MCF 10A (cell line): ENCODE measurements around the gene ZRSR2. TPM values are rescaled to one million over a fixed set of nuclear protein-coding genes. Genes with fewer than 3 reads are reported as not detected.
A peak's percentile ranks its signal among the peaks of the same experiment; 100 is the strongest.

Experiments used
- BruUV-seq: library from RNA; stranded (reverse); fragments of 400-500 nt; replicated peaks from 2 replicates; lab custom pipeline; 2021; lab: Mats Ljungman, UMichigan
- CTCF ChIA-PET: fragments of 300-600 bp; sonication (Branson Sonifier 250); formaldehyde crosslinking; extraction: SDS; loops from one replicate; lab custom pipeline; 2021; ENCODE audit warnings: antibody characterized with exemption, inconsistent platforms; lab: Yijun Ruan, JAX
- POLR2A ChIA-PET: fragments of 300-600, 350-650 bp; sonication (Branson Sonifier 250); formaldehyde crosslinking; extraction: SDS; loops from one replicate; lab custom pipeline; 2020; ENCODE audit warnings: antibody characterized with exemption, inconsistent platforms; lab: Yijun Ruan, JAX
- DNase-seq: peaks from one replicate; pipeline ENCODE4 v3.0.0-alpha.2; 2018; ENCODE audit not compliant: unreplicated experiment
- H3K27ac Mint-ChIP-seq: one replicate; pipeline ENCODE4 v1.8.0; 2022; ENCODE audit warnings: mild to moderate bottlenecking, low read depth, mixed read lengths; ENCODE audit not compliant: unreplicated experiment
- H3K27me3 Mint-ChIP-seq: one replicate; pipeline ENCODE4 v1.8.0; 2022; ENCODE audit warnings: mixed read lengths; ENCODE audit not compliant: insufficient read depth, unreplicated experiment
- H3K36me3 Mint-ChIP-seq: one replicate; pipeline ENCODE4 v1.8.0; 2022; ENCODE audit warnings: mild to moderate bottlenecking, moderate library complexity, mixed read lengths; ENCODE audit not compliant: insufficient read depth, unreplicated experiment
- H3K4me1 Mint-ChIP-seq: one replicate; pipeline ENCODE4 v1.8.0; 2022; ENCODE audit warnings: mixed read lengths; ENCODE audit not compliant: insufficient read depth, unreplicated experiment
- H3K4me3 Mint-ChIP-seq: one replicate; pipeline ENCODE4 v1.8.0; 2022; ENCODE audit warnings: mild to moderate bottlenecking, moderate library complexity, mixed read lengths; ENCODE audit not compliant: unreplicated experiment
- H3K9me3 Mint-ChIP-seq: one replicate; pipeline ENCODE4 v1.8.0; 2022; ENCODE audit warnings: mixed read lengths; ENCODE audit not compliant: unreplicated experiment
- CTCF ChIP-seq: fragments of 200-600 bp; IDR thresholded peaks from one replicate; pipeline ENCODE4 v1.8.0; 2022; ENCODE audit warnings: antibody characterized with exemption, mild to moderate bottlenecking; ENCODE audit not compliant: unreplicated experiment
- intact Hi-C: fragments of 100-400 bp; cut with micrococcal nuclease; formaldehyde crosslinking; loops from 2 replicates; pipeline ENCODE4 v1.14.1; 2022
- total RNA-seq: library from RNA; stranded (reverse); gene quantifications from 2 replicates; pipeline ENCODE4 v1.2.3, GENCODE V29; 2022

The ZRSR2 gene
- total RNA-seq, 1 experiment from 2014 or later: 20.3 TPM

- H3K9me3 Mint-ChIP-seq: no peaks in the 10 kb centered on the region
- no peak for TF ChIP-seq CTCF
- H3K4me3 Mint-ChIP-seq: no peak overlapping the region
- intact Hi-C loops: no loop called here
- no TSS peak for BruUV-seq
- no peaks in the 10 kb centered on the region for H3K4me1 Mint-ChIP-seq
- ChIA-PET POLR2A (no interaction called here), CTCF (interaction anchor here (0.7 to 0.8 kb wide), 2 partner anchors 103 to 1509 kb away, joined by 3 to 4 read pairs; no protein-coding TSS in a partner anchor)
- no peak overlapping the region for H3K27ac Mint-ChIP-seq
- peaks cover 15% of the 10 kb centered on the region for H3K36me3 Mint-ChIP-seq
- H3K27me3 Mint-ChIP-seq: no peaks in the 10 kb centered on the region
- DNase-seq: peak; percentile 11
Measured at GRCh38 chrX:15785176-15785750, 5.0 kb upstream of the ZRSR2 start.

- DNase-seq: no peak
- Mint-ChIP-seq H3K36me3 (peaks cover 6% of the 10 kb centered on the region), H3K27me3 (no peaks in the 10 kb centered on the region), H3K4me1 (no peaks in the 10 kb centered on the region), H3K9me3 (no peaks in the 10 kb centered on the region), H3K4me3 (no peak overlapping the region), H3K27ac (no peak overlapping the region)
- POLR2A ChIA-PET: no interaction called here
- no peak for TF ChIP-seq CTCF
- CTCF ChIA-PET: no interaction called here
- intact Hi-C loops: no loop called here
- BruUV-seq: no TSS peak
Measured at GRCh38 chrX:15786915-15787314, 3.4 kb upstream of the ZRSR2 start.

- peaks cover 1% of the 10 kb centered on the region for H3K36me3 Mint-ChIP-seq
- no peak overlapping the region for H3K27ac Mint-ChIP-seq
- CTCF ChIA-PET: interaction anchor here (0.6 to 1.5 kb wide), 6 partner anchors 8 to 223 kb away, joined by 3 to 5 read pairs (median 3); no protein-coding TSS in a partner anchor
- no peak overlapping the region for H3K4me3 Mint-ChIP-seq
- no peaks in the 10 kb centered on the region for H3K9me3 Mint-ChIP-seq
- intact Hi-C loops: loop anchor here (2.0 to 5.0 kb wide), 2 partner anchors 61 to 104 kb away; partner anchors contain the start of gene AP1S2
- TSS peak; percentile 71 for BruUV-seq
- H3K4me1 Mint-ChIP-seq: no peaks in the 10 kb centered on the region
- no peak for DNase-seq
- POLR2A ChIA-PET: interaction anchor here (0.6 to 3.0 kb wide), 10 partner anchors 9 to 928 kb away, joined by 3 to 20 read pairs (median 4); partner anchors contain the start of genes AP1S2 and SYAP1
- no peak for TF ChIP-seq CTCF
- H3K27me3 Mint-ChIP-seq: no peaks in the 10 kb centered on the region
Measured at GRCh38 chrX:15790769-15791290, 546 bp downstream of the ZRSR2 start.

DNA sequence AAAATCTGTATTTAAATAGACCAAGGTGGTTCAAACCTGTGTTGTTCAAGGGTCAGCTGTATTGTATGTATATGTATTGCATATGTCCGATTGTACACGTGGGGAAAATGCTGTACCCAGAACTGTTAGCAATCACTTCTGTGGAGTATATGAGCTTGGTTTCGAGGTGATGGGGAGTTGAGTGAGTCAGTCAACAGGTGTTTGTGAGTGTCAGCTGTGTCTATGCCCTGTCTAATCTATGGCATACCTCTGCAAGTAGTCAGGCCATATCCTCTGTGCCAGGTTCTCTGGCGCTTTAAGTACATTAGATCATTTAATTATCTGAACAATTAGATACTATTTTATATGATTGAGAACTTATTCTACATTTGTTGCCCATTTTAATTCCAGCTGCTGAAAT is 7.4 kb downstream of the ZRSR2 start:
- H3K36me3 Mint-ChIP-seq: peaks cover 41% of the 10 kb centered on the region
- ChIA-PET POLR2A (interaction anchor here (0.6 kb wide), 1 partner anchor 58 kb away, joined by 3 read pairs; no protein-coding TSS in a partner anchor), CTCF (interaction anchor here (0.8 kb wide), 1 partner anchor 10 kb away, joined by 3 read pairs; no protein-coding TSS in a partner anchor)
- no peak for TF ChIP-seq CTCF
- H3K27me3 Mint-ChIP-seq: no peaks in the 10 kb centered on the region
- DNase-seq: no peak
- H3K9me3 Mint-ChIP-seq: no peaks in the 10 kb centered on the region
- no peak overlapping the region for H3K27ac Mint-ChIP-seq
- H3K4me1 Mint-ChIP-seq: peaks cover 5% of the 10 kb centered on the region
- intact Hi-C loops: no loop called here
- BruUV-seq: no TSS peak
- no peak overlapping the region for H3K4me3 Mint-ChIP-seq
